HUDEP-2 (cell line): ENCODE data around the gene ANAPC1.
"Not testable (repeated sequence)": the region's sequence is repeated elsewhere in the genome, so short reads cannot be mapped to it uniquely, and the experiment has no call there.

ENCODE experiments used
- DNase-seq, 76 experiments: peaks; one replicate each; lab custom pipeline; 2025; ENCODE audit not compliant: unreplicated experiment in 76 of 76; lab: John Stamatoyannopoulos, UW

The ANAPC1 gene

GRCh38 chr2:111905990-111906735, 22.2 kb upstream of the ANAPC1 start:
- no peak for DNase-seq

GRCh38 chr2:111905475-111905869, 21.5 kb upstream of the ANAPC1 start:
- not testable (repeated sequence) for DNase-seq

GRCh38 chr2:111904726-111905474, 20.9 kb upstream of the ANAPC1 start:
- DNase-seq, result no peak

GRCh38 chr2:111903930-111904439, 20.0 kb upstream of the ANAPC1 start:
- no peak for DNase-seq

GRCh38 chr2:111903516-111903915, 19.5 kb upstream of the ANAPC1 start:
- DNase-seq, result no peak

GRCh38 chr2:111900859-111901258, 16.9 kb upstream of the ANAPC1 start:
- DNase-seq, result peak in 7 of 76 experiments; percentile 5 to 35 (median 19)

GRCh38 chr2:111898703-111899514, 14.9 kb upstream of the ANAPC1 start:
- DNase-seq, result no peak

- peak in 18 of 76 experiments; percentile 4 to 37 (median 15) for DNase-seq
These were observed 14.1 kb upstream of the ANAPC1 start, which contains the start of gene MERTK for GRCh38 chr2:111897924-111898702. Gene MERTK (plus strand): TSS chr2:111898607. CDS start chr2:111898736, 129 bp downstream.

GRCh38 chr2:111897630-111897923, 13.6 kb upstream of the ANAPC1 start:
- no peak for DNase-seq

- DNase-seq, result no peak
These were observed 12.6 kb upstream of the ANAPC1 start for GRCh38 chr2:111896576-111896975.

GRCh38 chr2:111896024-111896423, 12.0 kb upstream of the ANAPC1 start:
- DNase-seq, result peak in 13 of 76 experiments; percentile 7 to 48 (median 25)

- peak in 6 of 76 experiments; percentile 39 to 64 (median 44) for DNase-seq
These were observed 585 bp upstream of the ANAPC1 start for GRCh38 chr2:111884592-111884964.

- not testable (repeated sequence) for DNase-seq
These were observed 11.2 kb downstream of the ANAPC1 start for GRCh38 chr2:111872806-111873205.

GRCh38 chr2:111865124-111865523, 18.9 kb downstream of the ANAPC1 start:
- not testable (repeated sequence) for DNase-seq

- not testable (repeated sequence) for DNase-seq
These were observed 24.0 kb downstream of the ANAPC1 start for GRCh38 chr2:111860005-111860404.

- not testable (repeated sequence) for DNase-seq
These were observed 31.4 kb downstream of the ANAPC1 start for GRCh38 chr2:111852544-111852943.

- peak in 15 of 76 experiments; percentile 0 to 23 (median 5) for DNase-seq
These were observed 33.3 kb downstream of the ANAPC1 start for GRCh38 chr2:111850646-111851045.

- peak in 3 of 76 experiments; percentile 4 to 20 (median 12) for DNase-seq
These were observed 44.2 kb downstream of the ANAPC1 start for GRCh38 chr2:111839625-111840282.

GRCh38 chr2:111838992-111839391, 45.0 kb downstream of the ANAPC1 start:
- not testable (repeated sequence) for DNase-seq
